Stomach (tissue), 9 donors: ENCODE data around the gene APOLD1. TPM values are rescaled to one million over a fixed set of nuclear protein-coding genes. Genes with fewer than 3 reads are reported as not detected.

ENCODE experiments used
- DNase-seq, 2 donors: peaks; one replicate each; pipeline versions ENCODE4 v3.0.0 to v3.0.0-alpha.2; 2013 to 2019
- H3K27ac ChIP-seq, 5 donors: fragments of 200-600 bp in 4 of 5; sonication (generic) in 4 of 5; one replicate each; pipeline ENCODE4 v1.5.1; 2013 to 2019; ENCODE audit warnings: mild to moderate bottlenecking in 1 of 5, moderate library complexity in 1 of 5
- H3K27me3 ChIP-seq, 3 donors: fragments of 200-600 bp; sonication (generic); one replicate each; pipeline ENCODE4 v1.5.1; 2017 to 2019; ENCODE audit warnings: mixed run types in 1 of 3
- H3K36me3 ChIP-seq, 4 donors: fragments of 200-600 bp; sonication (generic); 1 replicate in 3 of 4; 2 replicates in 1 of 4; pipeline ENCODE4 v1.5.1; 2016 to 2019
- H3K4me1 ChIP-seq, 4 donors: fragments of 200-600 bp; sonication (generic); one replicate each; pipeline ENCODE4 v1.5.1; 2016 to 2019
- H3K4me3 ChIP-seq, 4 donors: fragments of 200-600 bp; sonication (generic) in 3 of 4; one replicate each; pipeline ENCODE4 v1.5.1; 2016 to 2019; ENCODE audit warnings: mild to moderate bottlenecking in 1 of 4
- H3K9me3 ChIP-seq, 4 donors: fragments of 200-600 bp; sonication (generic); one replicate each; pipeline ENCODE4 v1.5.1; 2016 to 2019
- EP300 ChIP-seq: sonication (generic); formaldehyde crosslinking; IDR thresholded peaks from one replicate; pipeline ENCODE4 v1.6.1; 2017; ENCODE audit warnings: antibody characterized with exemption
- POLR2A ChIP-seq, 4 donors: fragments of 450-650 bp; IDR thresholded peaks; one replicate each; pipeline ENCODE4 v1.6.1; 2016; ENCODE audit warnings: antibody characterized with exemption in 4 of 4, control low read depth in 2 of 4, mild to moderate bottlenecking in 1 of 4, moderate library complexity in 1 of 4
- POLR2AphosphoS5 ChIP-seq, 3 donors: sonication (generic); formaldehyde crosslinking; IDR thresholded peaks; one replicate each; pipeline ENCODE4 v1.6.1; 2016; ENCODE audit warnings: antibody characterized with exemption in 3 of 3
- WGBS, 5 donors: extraction: QIAGEN DNeasy Blood & Tissue Kit in 3 of 5; methylation state at CpG; one replicate each; pipeline versions ENCODE4 v1.1.5 to v1.1.7; 2013 to 2018; 5-methylcytosine and 5-hydroxymethylcytosine counted together
- intact Hi-C: fragments of 100-400 bp; cut with DNase I; formaldehyde crosslinking; loops from one replicate; pipeline ENCODE4 v1.15.1; 2023; ENCODE audit warnings: low total_unique reads
- polyA plus RNA-seq, 3 donors: library from polyadenylated mRNA; stranded (reverse); fragments of 200-250 nt; gene quantifications; one replicate each; pipeline ENCODE4 v1.2.3, GENCODE V29; 2013
- total RNA-seq, 5 donors: library from RNA; depleted of rRNA; stranded (reverse); fragments of >200 nt; gene quantifications; one replicate each; pipeline versions ENCODE4 v1.1.0 to v1.2.3, GENCODE V29; 2014 to 2016
- TF ChIP-seq, protein P1 (sequence below), 7 experiments: fragments of 450-650 bp in 4 of 7; fragments of 200-600 bp in 3 of 7; sonication (generic) in 3 of 7; IDR thresholded peaks; one replicate each; pipeline ENCODE4 v1.5.1; 2016 to 2019; ENCODE audit warnings: antibody characterized with exemption in 7 of 7, control low read depth in 2 of 7, mild to moderate bottlenecking in 1 of 7
- donor health status: healthy with polysubstance abuse.
- donor health status: Bipolar disorder and iron deficiency.
- donor health status: healthy.

Gene APOLD1
- total and polyA plus RNA-seq, 8 donors = 0.29 to 119 (median 7.7) TPM

DNA sequence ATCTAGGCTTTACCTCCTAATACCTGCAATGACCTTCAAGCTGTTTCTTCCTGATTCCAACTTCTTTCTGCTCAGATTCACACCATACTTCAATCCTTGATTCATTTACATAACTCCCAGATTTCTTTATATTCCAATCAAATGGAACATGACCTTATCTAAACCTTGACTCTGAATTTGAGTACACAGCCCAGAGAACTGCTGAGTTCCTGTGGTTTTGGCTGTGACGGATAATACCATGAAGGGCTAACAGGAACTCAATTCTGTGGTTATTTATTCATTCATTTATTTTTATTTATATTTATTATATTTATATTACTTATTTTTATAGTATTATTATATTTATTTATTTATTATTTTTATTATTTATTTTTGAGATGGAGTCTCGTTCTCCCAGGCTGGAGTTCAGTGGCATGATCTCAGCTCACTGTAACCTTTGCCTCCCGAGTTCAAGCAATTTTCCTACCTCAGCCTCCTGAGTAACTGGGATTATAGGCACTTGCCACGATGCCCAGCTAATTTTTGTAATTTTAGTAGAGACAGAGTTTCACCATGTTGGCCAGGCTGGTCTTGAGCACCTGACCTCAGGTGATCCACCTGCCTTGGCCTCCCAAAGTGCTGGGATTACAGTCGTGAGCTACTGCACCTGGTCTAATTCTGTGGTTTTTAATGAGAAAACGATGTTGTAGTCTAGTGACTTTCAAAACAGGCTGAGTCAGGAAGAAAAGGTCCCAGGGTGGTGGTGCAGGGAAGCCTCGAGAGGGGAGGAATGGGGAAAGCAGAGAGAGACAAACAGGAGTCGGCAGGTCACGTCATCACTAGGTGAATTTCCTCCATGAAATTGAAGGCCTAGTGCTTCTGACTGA, 11.7 kb downstream of the APOLD1 start:
- Histone ChIP-seq H3K4me3 (no peak overlapping the region), H3K9me3 (no peaks in the 10 kb centered on the region), H3K36me3 (no peaks in the 10 kb centered on the region), H3K27me3 (no peaks in the 10 kb centered on the region), H3K4me1 (peaks cover 0 to 5% (median 3%) of the 10 kb centered on the region in 4 donors), H3K27ac (no peak overlapping the region)
- intact Hi-C loops = no loop called here
- DNase-seq = no peak
- TF ChIP-seq, protein P1, sequence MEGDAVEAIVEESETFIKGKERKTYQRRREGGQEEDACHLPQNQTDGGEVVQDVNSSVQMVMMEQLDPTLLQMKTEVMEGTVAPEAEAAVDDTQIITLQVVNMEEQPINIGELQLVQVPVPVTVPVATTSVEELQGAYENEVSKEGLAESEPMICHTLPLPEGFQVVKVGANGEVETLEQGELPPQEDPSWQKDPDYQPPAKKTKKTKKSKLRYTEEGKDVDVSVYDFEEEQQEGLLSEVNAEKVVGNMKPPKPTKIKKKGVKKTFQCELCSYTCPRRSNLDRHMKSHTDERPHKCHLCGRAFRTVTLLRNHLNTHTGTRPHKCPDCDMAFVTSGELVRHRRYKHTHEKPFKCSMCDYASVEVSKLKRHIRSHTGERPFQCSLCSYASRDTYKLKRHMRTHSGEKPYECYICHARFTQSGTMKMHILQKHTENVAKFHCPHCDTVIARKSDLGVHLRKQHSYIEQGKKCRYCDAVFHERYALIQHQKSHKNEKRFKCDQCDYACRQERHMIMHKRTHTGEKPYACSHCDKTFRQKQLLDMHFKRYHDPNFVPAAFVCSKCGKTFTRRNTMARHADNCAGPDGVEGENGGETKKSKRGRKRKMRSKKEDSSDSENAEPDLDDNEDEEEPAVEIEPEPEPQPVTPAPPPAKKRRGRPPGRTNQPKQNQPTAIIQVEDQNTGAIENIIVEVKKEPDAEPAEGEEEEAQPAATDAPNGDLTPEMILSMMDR (IDR thresholded peaks at IDR 0.05) = no peak
- TF ChIP-seq POLR2AphosphoS5 (IDR thresholded peaks at IDR 0.05) (no peak), EP300 (no peak)
- 81 to 87% (median 83%) methylated on average over 9 of the region's 9 CpGs for WGBS, 5 donors

DNA sequence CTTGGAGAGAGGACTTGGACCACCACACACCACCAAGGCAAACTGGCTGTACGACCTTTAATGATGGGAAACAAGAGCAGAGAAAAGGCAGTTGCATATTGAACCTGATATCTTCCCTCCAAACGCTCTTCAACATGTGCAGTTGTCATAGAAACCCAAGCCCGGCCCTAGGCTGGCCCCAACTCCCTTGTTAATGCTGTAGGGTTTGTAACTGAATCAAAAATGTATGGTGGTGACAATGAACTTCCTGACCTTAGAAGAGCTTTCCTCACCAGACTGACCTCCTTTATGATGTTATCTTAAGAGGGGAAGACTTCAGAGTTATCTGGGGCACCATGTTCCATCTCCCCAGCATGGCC, 12.3 kb downstream of the APOLD1 start:
- intact Hi-C loops = no loop called here
- WGBS, 5 donors = 78 to 99% (median 90%) methylated on average over 3 of the region's 3 CpGs
- no peak overlapping the region for H3K27ac ChIP-seq
- no peak for DNase-seq
- TF ChIP-seq EP300 (no peak), POLR2A (IDR thresholded peaks at IDR 0.05) (no peak), POLR2AphosphoS5 (IDR thresholded peaks at IDR 0.05) (no peak)
- TF ChIP-seq, protein P1 (IDR thresholded peaks at IDR 0.05) = no peak
- H3K36me3 ChIP-seq = no peaks in the 10 kb centered on the region
- peaks cover 0 to 3% (median under 1%) of the 10 kb centered on the region in 4 donors for H3K4me1 ChIP-seq
- no peak overlapping the region for H3K4me3 ChIP-seq
- H3K27me3 ChIP-seq = no peaks in the 10 kb centered on the region
- H3K9me3 ChIP-seq = no peaks in the 10 kb centered on the region

DNA sequence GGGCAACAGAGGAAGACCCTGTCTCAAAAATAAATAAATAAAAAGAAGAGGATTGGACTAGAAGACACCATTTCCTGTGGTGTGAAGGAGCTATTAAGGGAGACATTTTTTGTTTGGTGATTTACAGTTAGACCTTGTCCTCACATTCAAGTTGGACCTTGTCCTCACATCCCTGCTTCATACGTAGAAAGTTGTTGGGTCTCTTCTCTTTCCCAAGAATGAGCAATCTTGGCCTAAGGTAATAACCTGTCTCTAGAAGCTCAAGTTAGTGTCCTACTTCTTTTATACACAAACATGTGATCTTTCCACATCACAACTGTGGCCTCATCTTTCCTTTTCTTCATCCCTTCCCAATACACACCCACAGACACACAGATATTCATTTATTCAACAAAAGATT, 13.0 kb downstream of the APOLD1 start:
- Histone ChIP-seq H3K4me1 (peaks cover 0 to 10% (median 6%) of the 10 kb centered on the region in 4 donors), H3K4me3 (no peak overlapping the region), H3K27ac (no peak overlapping the region), H3K9me3 (no peaks in the 10 kb centered on the region), H3K27me3 (no peaks in the 10 kb centered on the region), H3K36me3 (no peaks in the 10 kb centered on the region)
- intact Hi-C loops = no loop called here
- WGBS, 5 donors = 67 to 100% (median 90%) methylated on average over 1 of the region's 1 CpG
- TF ChIP-seq POLR2A (IDR thresholded peaks at IDR 0.05) (no peak), POLR2AphosphoS5 (IDR thresholded peaks at IDR 0.05) (no peak), EP300 (no peak)
- TF ChIP-seq, protein P1 (IDR thresholded peaks at IDR 0.05) = no peak
- DNase-seq = no peak

DNA sequence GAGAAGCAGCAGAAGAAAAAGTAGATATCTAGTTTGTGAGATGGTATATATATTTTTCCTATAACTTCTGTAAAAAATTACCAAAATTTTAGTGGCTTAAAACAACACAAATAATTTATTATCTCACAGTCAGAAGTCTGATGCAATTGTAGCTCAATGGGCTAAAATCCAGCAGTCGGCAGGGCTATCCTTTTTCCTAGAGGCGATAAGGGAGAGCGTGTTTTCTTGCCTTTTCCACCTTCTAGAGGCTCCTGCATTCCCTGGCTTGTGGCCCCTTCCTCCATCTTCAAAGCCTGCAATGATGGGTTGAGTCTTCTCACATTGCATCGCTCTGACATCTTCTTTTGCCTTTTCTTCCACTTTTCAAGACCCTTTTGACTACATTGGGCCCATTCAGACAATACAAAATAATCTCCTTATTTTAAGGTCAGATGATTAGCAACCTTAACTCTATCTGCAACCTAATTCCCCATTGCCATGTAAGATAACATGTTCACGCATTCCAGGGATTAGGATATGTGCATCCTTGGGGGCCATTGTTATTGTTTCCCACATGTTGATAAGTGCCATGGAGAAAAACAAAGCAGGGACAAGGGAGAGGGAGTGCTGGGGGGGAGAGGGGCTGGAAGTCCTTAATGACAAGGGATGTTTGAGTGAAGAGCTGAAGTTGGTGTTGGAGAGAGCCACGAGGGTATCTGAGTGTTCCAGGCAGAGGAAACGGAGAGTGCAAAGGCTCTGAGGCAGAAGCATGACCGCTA, 13.9 kb downstream of the APOLD1 start:
- intact Hi-C loops = no loop called here
- H3K4me1 ChIP-seq = peaks cover 0 to 13% (median 8%) of the 10 kb centered on the region in 4 donors
- no peaks in the 10 kb centered on the region for H3K9me3 ChIP-seq
- 71 to 94% (median 83%) methylated on average over 8 of the region's 8 CpGs for WGBS, 5 donors
- no peak overlapping the region for H3K4me3 ChIP-seq
- no peak for DNase-seq
- no peaks in the 10 kb centered on the region for H3K27me3 ChIP-seq
- no peak overlapping the region for H3K27ac ChIP-seq
- H3K36me3 ChIP-seq = no peaks in the 10 kb centered on the region
- TF ChIP-seq, protein P1 (IDR thresholded peaks at IDR 0.05) = no peak
- TF ChIP-seq POLR2A (IDR thresholded peaks at IDR 0.05) = no peak
- no peak for TF ChIP-seq EP300
- no peak for TF ChIP-seq POLR2AphosphoS5 (IDR thresholded peaks at IDR 0.05)
